Effector memory CD8-positive, alpha-beta T cell (primary cell): ENCODE measurements around the gene JAZF1.

Experiments
- ATAC-seq: fragments of 150-1000 bp; cut with Tn5 transposase; replicated peaks from 2 replicates; pipeline ENCODE4 v1.10.0; 2021; ENCODE audit warnings: mild to moderate bottlenecking, moderate library complexity
- DNase-seq, 3 experiments: peaks; one replicate each; pipeline ENCODE4 v3.0.0; 2021
- H3K27ac Mint-ChIP-seq, 2 donors: one replicate each; pipeline ENCODE4 v1.8.0; 2022; ENCODE audit warnings: mild to moderate bottlenecking in 2 of 2, mixed read lengths in 2 of 2, moderate library complexity in 2 of 2
- H3K27me3 Mint-ChIP-seq, 2 donors: one replicate each; pipeline ENCODE4 v1.8.0; 2022; ENCODE audit warnings: mixed read lengths in 2 of 2
- H3K36me3 Mint-ChIP-seq: one replicate; pipeline ENCODE4 v1.8.0; 2022; ENCODE audit warnings: mild to moderate bottlenecking, moderate library complexity, mixed read lengths; ENCODE audit not compliant: insufficient read depth
- H3K4me1 Mint-ChIP-seq, 2 donors: one replicate each; pipeline ENCODE4 v1.8.0; 2022; ENCODE audit warnings: low read depth in 2 of 2, mixed read lengths in 2 of 2
- H3K4me3 Mint-ChIP-seq, 2 donors: one replicate each; pipeline ENCODE4 v1.8.0; 2022; ENCODE audit warnings: mild to moderate bottlenecking in 2 of 2, mixed read lengths in 2 of 2, moderate library complexity in 2 of 2
- H3K9me3 Mint-ChIP-seq, 2 donors: one replicate each; pipeline ENCODE4 v1.8.0; 2022; ENCODE audit warnings: mixed read lengths in 2 of 2

JAZF1 gene

DNA sequence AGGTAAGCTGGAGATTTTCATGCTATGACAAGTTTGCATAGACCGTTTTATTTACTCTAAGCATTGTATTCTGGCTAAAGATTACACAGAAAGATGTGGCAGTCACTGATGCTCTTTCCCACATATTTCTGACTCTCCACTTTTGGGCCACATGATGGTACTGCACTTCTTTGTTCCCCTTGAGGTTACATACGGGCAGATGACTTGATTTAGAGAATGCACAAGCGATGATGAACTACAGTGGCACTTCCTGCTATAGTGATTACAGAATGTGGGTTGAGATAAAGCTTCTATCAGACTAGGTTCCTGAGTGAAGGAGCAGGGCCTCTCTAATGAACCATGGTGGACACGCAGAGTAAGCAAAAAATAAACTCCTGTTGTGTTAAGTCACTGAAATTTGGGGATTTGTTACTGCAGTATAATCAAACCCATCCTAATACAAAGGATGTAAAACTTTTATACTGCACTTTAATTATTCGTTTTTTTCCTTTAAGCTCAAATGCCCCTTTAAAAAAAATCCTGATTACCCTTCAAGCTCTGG lies 262.8 kb downstream of the JAZF1 start:
- no peak for DNase-seq
- H3K9me3 Mint-ChIP-seq: no peaks in the 10 kb centered on the region

DNA sequence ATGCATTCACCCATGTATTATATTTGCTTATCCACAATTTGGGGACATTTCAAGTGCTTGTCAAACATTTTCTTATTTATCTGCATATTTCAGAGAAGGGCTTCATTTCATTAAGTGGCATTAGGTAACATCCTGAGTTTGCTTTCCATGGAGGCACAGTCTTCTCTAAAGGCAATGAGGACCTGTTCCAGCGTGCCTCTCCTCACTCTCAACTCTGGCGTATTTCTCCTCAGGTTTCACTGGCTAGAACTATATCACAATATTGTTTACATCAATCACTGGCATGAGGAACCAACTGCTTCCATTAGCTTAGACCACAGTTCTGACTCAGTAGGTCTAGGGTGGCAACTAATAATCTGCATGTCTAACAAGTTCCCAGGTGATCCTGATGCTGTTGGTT lies 263.5 kb downstream of the JAZF1 start:
- Mint-ChIP-seq H3K27ac (no peak overlapping the region), H3K4me1 (peaks cover 2 to 10% of the 10 kb centered on the region in 2 donors)

More for the DNA sequence above, 262.8 kb downstream of the JAZF1 start:
- Mint-ChIP-seq H3K27ac (peak overlapping the region in 1 of 2 donors; percentile 31), H3K4me1 (peaks cover 2 to 10% of the 10 kb centered on the region in 2 donors), H3K4me3 (no peak overlapping the region), H3K36me3 (peaks cover 2% of the 10 kb centered on the region), H3K27me3 (no peaks in the 10 kb centered on the region)
- ATAC-seq: no peak

DNA sequence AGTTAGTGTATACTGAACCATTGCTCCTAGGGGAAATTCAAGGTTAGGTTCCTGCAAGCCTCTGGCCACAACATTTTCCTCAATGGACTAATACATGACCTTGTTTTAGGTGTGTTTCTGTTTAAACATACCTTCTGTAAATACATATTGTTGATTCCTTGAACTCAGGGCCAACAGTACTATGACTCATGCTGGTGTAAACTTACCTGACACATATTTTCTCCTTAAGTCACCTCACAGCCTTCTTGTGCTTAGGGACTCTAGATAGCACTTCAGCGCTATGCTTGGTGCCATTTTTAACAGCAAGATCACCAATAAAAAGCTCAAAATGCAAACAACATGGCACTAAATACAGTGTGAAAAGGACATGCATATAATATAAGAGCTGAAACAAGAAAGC lies 264.2 kb downstream of the JAZF1 start:
- no peaks in the 10 kb centered on the region for H3K27me3 Mint-ChIP-seq
- H3K9me3 Mint-ChIP-seq: no peaks in the 10 kb centered on the region
- peaks cover 2 to 10% of the 10 kb centered on the region in 2 donors for H3K4me1 Mint-ChIP-seq
- ATAC-seq: no peak
- DNase-seq: no peak
- no peak overlapping the region for H3K27ac Mint-ChIP-seq
- no peak overlapping the region for H3K4me3 Mint-ChIP-seq
- peaks cover 2% of the 10 kb centered on the region for H3K36me3 Mint-ChIP-seq

More for the DNA sequence above, 263.5 kb downstream of the JAZF1 start:
- no peak for DNase-seq
- Mint-ChIP-seq H3K4me3 (no peak overlapping the region), H3K36me3 (peaks cover 2% of the 10 kb centered on the region), H3K27me3 (no peaks in the 10 kb centered on the region), H3K9me3 (no peaks in the 10 kb centered on the region)
- no peak for ATAC-seq

DNA sequence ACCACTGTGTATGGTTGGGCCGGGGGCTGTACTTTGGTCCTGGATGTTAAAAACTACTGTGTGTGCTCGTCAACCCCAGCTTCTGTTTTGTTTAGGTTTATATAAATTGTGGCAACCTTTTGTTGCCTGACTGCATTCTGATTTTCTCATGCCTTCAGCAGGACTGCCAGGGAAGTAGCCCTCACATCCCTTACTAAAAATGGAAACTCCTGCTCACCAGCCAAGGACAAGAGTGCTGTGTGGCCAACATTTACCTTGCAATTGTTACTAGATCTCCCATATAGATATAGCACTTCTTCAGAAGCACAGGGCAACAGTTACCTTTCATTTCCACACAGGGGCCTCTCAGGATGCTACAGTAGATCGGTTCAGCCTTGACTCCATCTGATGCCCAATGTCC lies 266.2 kb downstream of the JAZF1 start:
- Mint-ChIP-seq H3K27me3 (no peaks in the 10 kb centered on the region), H3K27ac (no peak overlapping the region), H3K36me3 (peaks cover 2% of the 10 kb centered on the region), H3K4me3 (no peak overlapping the region), H3K4me1 (peaks cover 2 to 10% of the 10 kb centered on the region in 2 donors), H3K9me3 (no peaks in the 10 kb centered on the region)
- DNase-seq (no peak), ATAC-seq (no peak)

DNA sequence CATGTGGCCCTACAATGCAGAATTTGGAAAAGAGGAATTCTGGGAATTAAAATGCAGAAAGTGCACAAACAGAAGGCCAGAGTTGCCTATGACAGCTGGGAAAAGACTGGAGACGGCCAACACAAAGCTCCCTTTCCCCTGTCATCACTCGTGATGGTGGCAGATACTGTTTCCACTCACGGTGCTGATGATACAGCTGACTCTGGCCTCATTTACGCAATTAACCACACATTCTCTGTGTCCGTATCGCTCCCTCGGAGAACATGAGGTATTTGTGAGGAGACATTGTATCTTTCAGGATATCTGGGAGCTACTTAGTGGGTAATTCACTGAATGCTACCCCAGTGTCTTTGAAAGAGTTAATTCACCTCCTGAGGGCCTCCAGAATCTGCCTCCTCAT lies 267.8 kb downstream of the JAZF1 start:
- Mint-ChIP-seq H3K4me3 (no peak overlapping the region), H3K27me3 (no peaks in the 10 kb centered on the region), H3K36me3 (no peaks in the 10 kb centered on the region)

DNA sequence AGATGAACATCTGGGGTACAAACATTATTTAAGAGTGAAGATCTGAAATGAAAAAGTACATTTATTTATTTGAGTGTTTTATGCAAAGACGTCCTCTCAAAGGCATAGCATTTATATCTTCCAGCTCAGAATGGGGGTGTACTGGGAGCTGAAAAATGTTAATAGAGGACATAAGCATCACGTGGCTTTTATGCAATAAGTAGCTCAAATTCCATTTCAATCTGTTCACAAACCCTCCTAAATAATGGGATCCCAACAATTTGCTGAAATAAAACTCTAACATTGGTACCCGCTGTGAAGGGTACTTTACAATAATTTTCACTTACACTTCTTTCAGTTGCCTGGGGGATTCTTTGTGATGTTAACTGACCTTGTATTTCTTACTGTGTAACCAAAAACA lies 268.7 kb downstream of the JAZF1 start:
- no peak for DNase-seq
- Mint-ChIP-seq H3K9me3 (no peaks in the 10 kb centered on the region), H3K36me3 (no peaks in the 10 kb centered on the region), H3K27me3 (no peaks in the 10 kb centered on the region), H3K27ac (no peak overlapping the region), H3K4me1 (peaks cover 2 to 8% of the 10 kb centered on the region in 2 donors), H3K4me3 (no peak overlapping the region)
- no peak for ATAC-seq

More for the DNA sequence above, 267.8 kb downstream of the JAZF1 start:
- DNase-seq (no peak), ATAC-seq (no peak)
- Mint-ChIP-seq H3K9me3 (no peaks in the 10 kb centered on the region), H3K4me1 (peaks cover 2 to 5% of the 10 kb centered on the region in 2 donors), H3K27ac (no peak overlapping the region)

DNA sequence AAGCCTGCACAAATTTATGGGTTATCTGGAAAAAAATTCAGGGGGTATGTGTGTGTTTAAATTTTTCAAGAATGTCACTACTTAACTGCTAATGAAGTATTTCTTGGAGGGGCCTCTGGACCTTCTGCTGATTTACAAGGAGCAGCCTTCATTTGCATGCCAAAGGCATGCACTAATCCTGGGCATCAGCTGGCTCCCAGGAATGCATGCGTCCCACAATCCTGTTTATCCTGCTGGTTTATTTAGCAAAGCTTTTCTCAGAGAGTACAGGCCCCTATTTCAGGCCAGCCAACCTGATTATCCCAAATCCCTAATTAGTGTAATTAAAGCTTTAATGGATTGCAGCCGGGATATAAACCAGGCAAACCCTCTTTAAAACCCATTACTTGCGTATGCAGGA lies 270.3 kb downstream of the JAZF1 start:
- peaks cover 2 to 8% of the 10 kb centered on the region in 2 donors for H3K4me1 Mint-ChIP-seq
- ATAC-seq (no peak), DNase-seq (no peak)
- H3K36me3 Mint-ChIP-seq: no peaks in the 10 kb centered on the region
- H3K27ac Mint-ChIP-seq: no peak overlapping the region
- H3K9me3 Mint-ChIP-seq: no peaks in the 10 kb centered on the region
- no peaks in the 10 kb centered on the region for H3K27me3 Mint-ChIP-seq
- no peak overlapping the region for H3K4me3 Mint-ChIP-seq

DNA sequence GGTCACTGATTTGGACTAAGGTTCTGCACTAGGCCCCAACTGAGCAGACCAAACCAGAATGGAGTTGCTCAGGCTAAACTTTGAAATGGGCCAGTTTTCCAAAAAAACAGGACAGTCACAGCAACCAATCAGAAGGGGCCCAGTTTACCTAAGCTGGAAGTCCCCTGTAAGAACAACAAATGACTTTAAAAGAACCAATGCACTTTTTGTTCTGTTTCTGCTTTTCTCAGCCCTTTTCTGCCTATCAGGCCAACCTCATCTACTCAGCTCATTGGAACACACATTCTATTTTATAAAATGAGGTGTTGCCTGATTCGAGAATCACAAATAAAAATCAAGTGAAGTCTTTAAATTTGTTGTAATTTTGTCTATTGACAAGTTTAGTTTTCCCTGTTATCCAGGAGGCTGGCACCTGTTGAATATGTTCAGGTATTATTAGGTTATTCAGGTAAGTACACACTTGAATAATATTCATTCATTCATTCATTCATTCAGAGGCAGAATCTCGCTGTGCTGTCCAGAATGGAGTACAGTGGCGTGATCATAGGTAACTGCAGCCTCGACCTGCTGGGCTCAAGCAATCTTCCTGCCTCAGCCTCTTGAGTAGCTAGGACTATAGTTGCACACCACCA lies 271.9 kb downstream of the JAZF1 start:
- no peaks in the 10 kb centered on the region for H3K9me3 Mint-ChIP-seq
- no peaks in the 10 kb centered on the region for H3K36me3 Mint-ChIP-seq
- DNase-seq: no peak
- no peaks in the 10 kb centered on the region for H3K27me3 Mint-ChIP-seq
- no peak for ATAC-seq
- H3K27ac Mint-ChIP-seq: no peak overlapping the region
- peaks cover under 1 to 5% of the 10 kb centered on the region in 2 donors for H3K4me1 Mint-ChIP-seq
- no peak overlapping the region for H3K4me3 Mint-ChIP-seq

DNA sequence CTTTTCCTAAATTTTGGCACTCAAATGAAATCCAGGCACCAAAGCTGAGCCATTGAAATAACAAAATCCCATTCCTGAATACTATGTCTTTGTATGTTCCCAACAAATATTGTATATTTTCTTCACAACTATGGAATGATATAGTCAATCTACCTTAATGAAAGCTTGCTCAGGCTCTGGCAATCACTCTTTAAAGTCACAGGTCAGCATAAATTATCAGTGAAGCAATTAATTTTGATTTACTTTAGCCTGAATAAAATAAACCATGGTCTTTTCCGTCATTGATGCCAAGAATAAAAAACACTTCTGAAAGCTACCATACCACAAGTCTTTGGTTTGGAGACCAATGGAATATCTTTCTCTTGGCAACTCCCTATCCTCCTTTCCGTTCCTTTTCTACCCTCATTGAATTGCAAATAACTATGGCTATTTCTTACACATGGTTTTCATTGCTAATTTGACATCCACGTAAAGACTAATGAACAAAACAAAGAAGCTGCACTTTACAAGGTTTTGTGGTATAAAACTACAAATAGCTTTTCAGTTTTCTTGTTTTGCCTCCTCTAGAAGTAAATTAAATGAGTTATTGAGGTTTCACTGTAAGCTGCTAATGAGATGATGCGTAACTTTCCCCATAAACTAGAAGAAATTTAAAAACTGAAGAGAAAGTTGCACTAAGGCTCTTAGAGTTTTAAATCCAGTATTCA lies 274.1 kb downstream of the JAZF1 start:
- Mint-ChIP-seq H3K27me3 (no peaks in the 10 kb centered on the region), H3K4me1 (peaks cover 5 to 7% of the 10 kb centered on the region in 2 donors), H3K27ac (no peak overlapping the region), H3K9me3 (no peaks in the 10 kb centered on the region), H3K36me3 (peaks cover 2% of the 10 kb centered on the region), H3K4me3 (no peak overlapping the region)
- no peak for ATAC-seq
- no peak for DNase-seq

DNA sequence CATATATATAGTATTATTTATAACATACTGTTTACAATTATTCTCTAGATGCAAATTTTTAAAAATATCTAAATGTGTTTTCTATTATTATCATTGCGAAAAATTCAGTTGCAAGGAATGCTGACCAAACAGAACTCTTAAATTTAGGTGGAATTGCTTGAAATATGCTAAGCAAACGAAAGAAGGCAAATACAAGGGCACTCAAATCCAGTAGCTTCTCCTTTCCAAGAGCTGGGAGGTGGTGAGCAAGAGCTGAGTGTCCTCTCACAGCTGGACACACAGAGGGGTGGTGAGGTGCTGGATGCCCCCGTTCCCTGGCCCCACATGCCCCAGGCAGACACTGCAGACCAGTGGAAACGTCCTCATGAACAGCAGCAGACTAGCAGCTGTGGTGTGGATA lies 274.6 kb downstream of the JAZF1 start:
- ATAC-seq (no peak), DNase-seq (no peak)
- Mint-ChIP-seq H3K27ac (peak overlapping the region in 1 of 2 donors; percentile 49), H3K36me3 (peaks cover 4% of the 10 kb centered on the region), H3K27me3 (no peaks in the 10 kb centered on the region), H3K4me3 (no peak overlapping the region), H3K4me1 (peaks cover 9% of the 10 kb centered on the region in 2 donors), H3K9me3 (no peaks in the 10 kb centered on the region)

DNA sequence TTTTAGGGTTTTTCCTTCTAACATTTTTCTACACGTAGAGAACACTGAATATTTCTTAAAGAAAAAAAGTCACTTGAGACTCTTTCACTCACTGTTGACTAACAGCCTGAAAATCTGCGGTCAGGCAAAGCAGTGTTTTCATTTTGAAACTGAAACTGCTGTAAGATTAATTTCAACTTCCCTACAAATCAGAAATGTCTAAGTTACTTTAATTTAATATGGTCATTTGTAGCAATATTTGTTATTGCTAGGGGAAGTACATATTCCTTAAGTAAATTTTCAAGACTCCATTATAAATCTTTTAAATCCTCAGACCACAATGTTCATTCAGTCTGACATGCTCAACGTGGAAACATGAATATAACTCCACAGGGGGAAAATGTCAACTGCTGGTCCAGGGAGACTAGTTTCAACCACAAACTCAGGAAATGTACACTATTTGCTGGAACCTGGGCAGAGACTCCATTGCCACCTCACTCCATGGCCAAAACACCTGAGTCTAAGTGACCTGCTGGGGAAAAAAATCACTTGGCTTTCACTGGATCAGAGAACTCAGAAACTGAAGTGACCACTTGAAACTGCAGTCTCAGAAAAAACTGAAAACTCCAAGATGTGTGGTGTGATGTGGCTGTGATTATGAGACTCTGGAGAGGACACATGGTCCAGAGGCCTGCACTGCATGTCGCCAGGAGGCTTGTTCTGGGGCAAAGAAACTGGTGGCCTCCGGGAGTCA lies 279.4 kb downstream of the JAZF1 start:
- peak overlapping the region; percentile 48 to 54 for H3K4me3 Mint-ChIP-seq
- H3K36me3 Mint-ChIP-seq: peaks cover 4% of the 10 kb centered on the region
- peaks cover 28 to 34% of the 10 kb centered on the region in 2 donors for H3K4me1 Mint-ChIP-seq
- peak; percentile 71 for ATAC-seq
- H3K9me3 Mint-ChIP-seq: no peaks in the 10 kb centered on the region
- H3K27ac Mint-ChIP-seq: peak overlapping the region; percentile 79 to 89
- peak in 1 of 3 experiments; percentile 9 for DNase-seq
- H3K27me3 Mint-ChIP-seq: no peaks in the 10 kb centered on the region

DNA sequence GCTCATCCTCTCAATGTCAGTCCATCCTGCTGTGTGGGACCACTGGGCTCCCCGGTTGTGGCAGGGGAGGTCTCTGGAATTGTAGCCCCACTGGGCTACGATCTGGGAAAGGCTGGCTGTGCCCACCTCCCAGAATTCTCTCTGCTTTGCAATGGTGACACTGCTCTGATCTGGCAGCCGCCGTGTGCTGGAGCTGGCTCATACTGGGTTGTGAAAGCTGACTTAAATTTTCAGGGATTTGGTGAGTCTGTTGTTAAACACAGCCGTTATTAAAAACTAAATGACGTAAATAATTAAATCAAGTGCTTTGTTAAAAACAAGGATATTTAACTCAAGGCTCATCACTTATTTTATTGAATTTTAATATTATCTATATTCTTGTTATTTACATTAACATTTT lies 280.6 kb downstream of the JAZF1 start:
- H3K4me3 Mint-ChIP-seq: peak overlapping the region; percentile 34 to 48
- peaks cover 28 to 34% of the 10 kb centered on the region in 2 donors for H3K4me1 Mint-ChIP-seq
- H3K36me3 Mint-ChIP-seq: peaks cover 4% of the 10 kb centered on the region
- H3K27me3 Mint-ChIP-seq: no peaks in the 10 kb centered on the region
- DNase-seq (no peak), ATAC-seq (no peak)
- no peaks in the 10 kb centered on the region for H3K9me3 Mint-ChIP-seq
- peak overlapping the region; percentile 67 to 89 for H3K27ac Mint-ChIP-seq

DNA sequence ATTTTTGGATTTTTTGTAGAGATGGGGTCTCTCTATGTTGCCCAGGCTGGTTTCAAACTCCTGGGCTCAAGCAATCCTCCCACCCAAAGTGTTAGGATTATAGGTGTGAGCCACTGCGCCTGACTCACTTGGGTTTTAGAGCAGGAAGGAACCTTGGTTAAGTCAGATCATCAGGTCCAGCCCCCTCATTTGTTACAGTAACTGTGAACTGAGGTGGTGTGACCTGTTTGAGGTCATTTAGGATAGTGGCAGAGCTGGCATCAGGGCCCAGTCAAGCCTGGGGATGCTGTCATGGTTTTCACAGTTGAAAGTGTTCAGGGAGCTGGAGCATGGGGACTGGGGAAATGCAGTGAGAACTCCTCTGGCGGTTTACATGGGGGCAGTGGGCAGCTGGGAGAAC lies 281.0 kb downstream of the JAZF1 start:
- no peaks in the 10 kb centered on the region for H3K27me3 Mint-ChIP-seq
- H3K4me1 Mint-ChIP-seq: peaks cover 28 to 34% of the 10 kb centered on the region in 2 donors
- H3K36me3 Mint-ChIP-seq: peaks cover 4% of the 10 kb centered on the region
- H3K9me3 Mint-ChIP-seq: no peaks in the 10 kb centered on the region
- ATAC-seq: peak; percentile 84
- H3K4me3 Mint-ChIP-seq: peak overlapping the region; percentile 34 to 48
- H3K27ac Mint-ChIP-seq: peak overlapping the region; percentile 67 to 89
- peak in 2 of 3 experiments; percentile 5 to 23 for DNase-seq
